ENCODE results near the gene KRTAP4-6.

- TF ChIP-seq GATA2 (IDR thresholded peaks at IDR 0.05; ENCODE audit: low read depth, low read length), result no peak
- no peak for TF ChIP-seq GATA3 (IDR thresholded peaks at IDR 0.05; ENCODE audit: low read depth, low read length)
Observed at GRCh38 chr17:41178843-41179616, 38.7 kb upstream of the KRTAP4-6 start.

Data from SH-SY5Y (cell line).